ENCODE data around the gene CELF2. TPM values are rescaled to one million over a fixed set of nuclear protein-coding genes. Genes with fewer than 3 reads are reported as not detected.

The CELF2 gene
- total and polyA plus RNA-seq, 2 experiments from 2014 or later = 16.6 to 26.9 TPM

DNA sequence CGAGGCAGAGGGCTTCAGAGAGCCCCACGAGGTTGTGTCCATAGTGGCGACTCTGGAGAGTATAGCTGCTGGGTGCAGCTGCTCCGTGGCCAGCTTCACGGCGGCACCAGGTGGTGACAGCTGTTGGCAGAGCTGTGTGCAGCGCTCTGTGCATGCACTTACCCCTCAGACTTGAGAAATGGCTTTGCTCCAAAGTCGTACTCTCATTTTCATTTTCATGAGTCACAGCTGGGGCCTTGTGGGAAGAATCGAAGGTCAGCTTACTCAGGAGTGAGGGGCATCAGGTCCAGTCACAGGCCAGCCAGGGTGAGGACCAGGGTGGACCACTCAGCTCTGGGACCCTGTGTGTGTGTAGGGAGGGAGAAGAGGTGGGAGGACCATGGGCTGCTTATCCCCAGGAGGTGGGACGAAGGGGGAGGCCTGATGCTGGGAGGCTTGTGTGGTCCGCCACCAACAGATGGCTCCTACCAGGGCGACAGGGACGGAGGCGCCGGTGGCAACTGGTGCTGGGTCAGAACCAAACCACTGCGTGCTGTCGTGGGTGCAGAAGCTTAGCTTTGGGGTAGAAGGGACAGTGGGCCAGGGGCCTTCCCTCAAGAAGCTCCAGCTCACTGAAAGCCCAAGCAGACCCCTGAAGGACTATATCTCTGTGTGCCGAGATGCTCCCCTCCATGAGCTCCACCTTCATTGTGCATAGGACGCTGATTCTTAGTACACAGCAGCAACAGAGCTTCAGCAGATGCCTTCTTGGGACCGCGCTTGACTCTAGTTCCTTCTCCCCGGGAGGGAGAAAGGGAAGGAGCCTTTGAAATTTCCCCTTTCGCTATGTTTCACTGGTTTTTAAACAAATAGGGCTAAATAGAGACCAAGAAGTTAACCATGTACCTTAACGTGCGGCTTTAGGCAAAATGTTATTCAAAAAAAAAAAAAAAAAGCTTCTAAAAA lies 225.0 kb downstream of the CELF2 start:
- Histone ChIP-seq H3K9me2 (replicated peaks; ENCODE audit: insufficient read depth) (no peaks in the 10 kb centered on the region), H3K4me2 (no peak overlapping the region), H3K79me2 (no peaks in the 10 kb centered on the region), H2AFZ (no peak overlapping the region), H3K27me3 (no peaks in the 10 kb centered on the region), H3K27ac (no peak overlapping the region), H3K36me3 (replicated peaks; ENCODE audit: insufficient read depth, low read depth) (no peaks in the 10 kb centered on the region), H3K4me3 (no peak overlapping the region), H4K20me1 (ENCODE audit: insufficient read depth, poor library complexity, severe bottlenecking) (no peaks in the 10 kb centered on the region), H3K4me1 (ENCODE audit: insufficient read depth) (no peaks in the 10 kb centered on the region), H3K9me3 (ENCODE audit: low read depth) (no peaks in the 10 kb centered on the region)
- 89% methylated on average over 25 of the region's 25 CpGs for WGBS (ENCODE audit: low lambda C conversion rate, missing lambda C conversion rate)
- TF ChIP-seq, protein P1, sequence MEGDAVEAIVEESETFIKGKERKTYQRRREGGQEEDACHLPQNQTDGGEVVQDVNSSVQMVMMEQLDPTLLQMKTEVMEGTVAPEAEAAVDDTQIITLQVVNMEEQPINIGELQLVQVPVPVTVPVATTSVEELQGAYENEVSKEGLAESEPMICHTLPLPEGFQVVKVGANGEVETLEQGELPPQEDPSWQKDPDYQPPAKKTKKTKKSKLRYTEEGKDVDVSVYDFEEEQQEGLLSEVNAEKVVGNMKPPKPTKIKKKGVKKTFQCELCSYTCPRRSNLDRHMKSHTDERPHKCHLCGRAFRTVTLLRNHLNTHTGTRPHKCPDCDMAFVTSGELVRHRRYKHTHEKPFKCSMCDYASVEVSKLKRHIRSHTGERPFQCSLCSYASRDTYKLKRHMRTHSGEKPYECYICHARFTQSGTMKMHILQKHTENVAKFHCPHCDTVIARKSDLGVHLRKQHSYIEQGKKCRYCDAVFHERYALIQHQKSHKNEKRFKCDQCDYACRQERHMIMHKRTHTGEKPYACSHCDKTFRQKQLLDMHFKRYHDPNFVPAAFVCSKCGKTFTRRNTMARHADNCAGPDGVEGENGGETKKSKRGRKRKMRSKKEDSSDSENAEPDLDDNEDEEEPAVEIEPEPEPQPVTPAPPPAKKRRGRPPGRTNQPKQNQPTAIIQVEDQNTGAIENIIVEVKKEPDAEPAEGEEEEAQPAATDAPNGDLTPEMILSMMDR (IDR thresholded peaks at IDR 0.05; ENCODE audit: poor library complexity) = no peak
- TF ChIP-seq EZH2phosphoT487 (IDR thresholded peaks at IDR 0.05; ENCODE audit: low read depth, severe bottlenecking, unreplicated experiment) = no peak
- no peak for TF ChIP-seq EZH2 (IDR thresholded peaks at IDR 0.05; ENCODE audit: borderline replicate concordance)
- DNase-seq (ENCODE audit: low spot score) = no peak

GRCh38 chr10:11243425-11244222 lies 226.0 kb downstream of the CELF2 start:
- TF ChIP-seq EZH2 (IDR thresholded peaks at IDR 0.05; ENCODE audit: borderline replicate concordance) = no peak
- no peak for TF ChIP-seq EZH2phosphoT487 (IDR thresholded peaks at IDR 0.05; ENCODE audit: low read depth, severe bottlenecking, unreplicated experiment)
- TF ChIP-seq, protein P1 (IDR thresholded peaks at IDR 0.05; ENCODE audit: poor library complexity) = no peak
- Histone ChIP-seq H3K79me2 (no peaks in the 10 kb centered on the region), H3K27me3 (no peaks in the 10 kb centered on the region), H3K4me3 (no peak overlapping the region), H3K4me2 (no peak overlapping the region), H3K9me2 (replicated peaks; ENCODE audit: insufficient read depth) (no peaks in the 10 kb centered on the region), H3K27ac (no peak overlapping the region), H2AFZ (no peak overlapping the region), H4K20me1 (ENCODE audit: insufficient read depth, poor library complexity, severe bottlenecking) (no peaks in the 10 kb centered on the region), H3K4me1 (ENCODE audit: insufficient read depth) (no peaks in the 10 kb centered on the region), H3K9me3 (ENCODE audit: low read depth) (no peaks in the 10 kb centered on the region), H3K36me3 (replicated peaks; ENCODE audit: insufficient read depth, low read depth) (no peaks in the 10 kb centered on the region)
- WGBS (ENCODE audit: low lambda C conversion rate, missing lambda C conversion rate) = 90% methylated on average over 12 of the region's 12 CpGs
- DNase-seq (ENCODE audit: low spot score) = no peak

DNA sequence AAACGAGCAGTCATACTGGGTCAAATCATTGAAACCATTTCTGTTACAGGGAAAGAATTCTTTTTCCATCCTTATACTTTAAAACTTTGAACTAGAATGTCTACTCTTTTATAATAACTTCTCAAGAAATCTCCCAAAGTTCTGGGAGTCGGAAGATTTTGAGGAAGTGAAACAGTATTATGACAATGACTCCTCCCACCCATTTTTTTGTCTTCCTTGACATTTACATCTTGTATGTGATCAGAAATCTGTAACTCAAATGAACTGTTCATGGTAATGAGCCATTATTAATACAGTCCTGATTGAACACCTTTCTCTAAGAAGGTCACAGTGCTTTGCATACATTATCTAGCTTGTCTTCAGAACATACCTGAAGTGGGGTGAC lies 227.4 kb downstream of the CELF2 start:
- Histone ChIP-seq H3K79me2 (no peaks in the 10 kb centered on the region), H3K36me3 (replicated peaks; ENCODE audit: insufficient read depth, low read depth) (no peaks in the 10 kb centered on the region), H3K27me3 (no peaks in the 10 kb centered on the region), H3K4me2 (no peak overlapping the region), H3K4me1 (ENCODE audit: insufficient read depth) (no peaks in the 10 kb centered on the region), H3K9me3 (ENCODE audit: low read depth) (no peaks in the 10 kb centered on the region), H3K27ac (no peak overlapping the region), H3K4me3 (no peak overlapping the region), H2AFZ (no peak overlapping the region), H3K9me2 (replicated peaks; ENCODE audit: insufficient read depth) (no peaks in the 10 kb centered on the region), H4K20me1 (ENCODE audit: insufficient read depth, poor library complexity, severe bottlenecking) (no peaks in the 10 kb centered on the region)
- no peak for TF ChIP-seq EZH2 (IDR thresholded peaks at IDR 0.05; ENCODE audit: borderline replicate concordance)
- TF ChIP-seq, protein P1 (IDR thresholded peaks at IDR 0.05; ENCODE audit: poor library complexity) = no peak
- TF ChIP-seq EZH2phosphoT487 (IDR thresholded peaks at IDR 0.05; ENCODE audit: low read depth, severe bottlenecking, unreplicated experiment) = no peak
- no peak for DNase-seq (ENCODE audit: low spot score)
- 67% methylated on average over 2 of the region's 2 CpGs for WGBS (ENCODE audit: low lambda C conversion rate, missing lambda C conversion rate)

Measured in hepatocyte (in vitro differentiated cells).